Heart right ventricle (tissue), 16 donors: Measurements from ENCODE around the gene ADGRE2. TPM values are rescaled to one million over a fixed set of nuclear protein-coding genes. Genes with fewer than 3 reads are reported as not detected.

Experiments used
- ATAC-seq, 8 donors: fragments of 200-7000 bp; cut with Tn5 transposase; one replicate each; pipeline ENCODE4 v1.9.1; 2020; ENCODE audit warnings: mild to moderate bottlenecking in 8 of 8, moderate library complexity in 8 of 8, moderate number of reproducible peaks in 1 of 8
- DNase-seq, 2 donors: peaks; one replicate each; pipeline ENCODE4 v3.0.0-alpha.2; 2020
- H3K27ac ChIP-seq, 10 donors: fragments of 200-600 bp; sonication (generic) in 2 of 10; one replicate each; pipeline versions ENCODE4 v1.5.0 to v1.8.0; 2020 to 2022; ENCODE audit warnings: mild to moderate bottlenecking in 3 of 10
- H3K27me3 ChIP-seq, 7 donors: fragments of 200-600 bp; one replicate each; pipeline ENCODE4 v1.8.0; 2021 to 2022; ENCODE audit warnings: mild to moderate bottlenecking in 2 of 7
- H3K36me3 ChIP-seq, 9 donors: fragments of 200-600 bp; sonication (generic) in 1 of 9; one replicate each; pipeline versions ENCODE4 v1.5.0 to v1.8.0; 2020 to 2022; ENCODE audit warnings: mild to moderate bottlenecking in 2 of 9
- H3K4me1 ChIP-seq, 9 donors: fragments of 200-600 bp; sonication (generic) in 1 of 9; one replicate each; pipeline versions ENCODE4 v1.5.0 to v1.8.0; 2020 to 2022; ENCODE audit warnings: mild to moderate bottlenecking in 4 of 9
- H3K4me3 ChIP-seq, 10 donors: fragments of 200-600 bp; sonication (generic) in 2 of 10; one replicate each; pipeline versions ENCODE4 v1.5.0 to v1.8.0; 2020 to 2022; ENCODE audit warnings: mild to moderate bottlenecking in 7 of 10, moderate library complexity in 2 of 10
- H3K9me3 ChIP-seq, 11 donors: fragments of 200-600 bp in 10 of 11; sonication (generic) in 2 of 11; one replicate each; pipeline versions ENCODE4 v1.5.0 to v1.8.0; 2013 to 2022; ENCODE audit warnings: mild to moderate bottlenecking in 2 of 11, control low read depth in 1 of 11, moderate library complexity in 1 of 11
- WGBS, 2 donors: extraction: QIAGEN DNeasy Blood & Tissue Kit; methylation state at CpG; one replicate each; pipeline ENCODE4 v1.1.7; 2013; ENCODE audit warnings: inconsistent platforms in 1 of 2; 5-methylcytosine and 5-hydroxymethylcytosine counted together
- intact Hi-C, 10 donors: fragments of 100-400 bp; cut with DNase I; formaldehyde crosslinking; loops; one replicate each; pipeline versions ENCODE4 v1.11.1 to v1.14.2; 2022
- polyA plus RNA-seq, 2 donors: library from polyadenylated mRNA; stranded (reverse); fragments of 200-250 nt; gene quantifications; one replicate each; pipeline ENCODE4 v1.2.3, GENCODE V29; 2013
- total RNA-seq, 10 donors: library from RNA; stranded (reverse); fragmentation: NEBNext Ultra II Directional in 3 of 10; extraction: Animal tissue kit (Norgen Biotek cat#: 25700) in 3 of 10; gene quantifications; one replicate each; pipeline versions ENCODE4 v1.2.1 to v1.2.4, GENCODE V29; 2021 to 2023
- TF ChIP-seq, protein P1 (sequence below), 9 donors: fragments of 200-600 bp; sonication (generic) in 2 of 9; IDR thresholded peaks; one replicate each; pipeline versions ENCODE4 v1.5.0 to v1.8.0; 2021 to 2022; ENCODE audit warnings: antibody characterized with exemption in 9 of 9, mild to moderate bottlenecking in 5 of 9, moderate library complexity in 1 of 9
- donor health status: Arrhythmogenic right ventricular cardiomyopathy.
- donor health status: ischemic (EF 13 %, LVEDD 7.1; RV severe dilation, severe dysfunction).
- donor health status: healthy with polysubstance abuse.
- donor health status: DM: no; HTN: yes; CAD: no.
- donor health status: DM: no; HTN: no; CAD: no.
- donor health status: ischemic (EF 25% LVEDD 6.9; RV normal size, moderate dysfunction).
- donor health status: ischemic (EF 25% LVEDD 5.7; RV mildly dilated, moderate dysfunction).
- donor health status: healthy.
- donor health status: DM: yes; HTN: yes; CAD: no.
- donor health status: Ischemic cardiomyopathy.
- donor health status: ischemic (EF 35%, LVEDD 5.7; RV mildly dilated, moderate dysfunction).
- donor health status: nonischemic (EF 11% LVEDD 7.7; RV severe dilation, severe dysfunction).
- donor health status: DM: yes; HTN: yes; CAD: no.
- donor health status: PGD.
- donor health status: ischemic (EF 29% LVEDD 5.4; RV normal size, mild dysfunction).
- donor health status: nonischemic (EF 23%, LVEDD 6.1; RV moderate dilation, normal function).

ADGRE2 gene
- total and polyA plus RNA-seq, 12 donors, result 0.17 to 5.0 (median 0.79) TPM

- TF ChIP-seq, protein P1, sequence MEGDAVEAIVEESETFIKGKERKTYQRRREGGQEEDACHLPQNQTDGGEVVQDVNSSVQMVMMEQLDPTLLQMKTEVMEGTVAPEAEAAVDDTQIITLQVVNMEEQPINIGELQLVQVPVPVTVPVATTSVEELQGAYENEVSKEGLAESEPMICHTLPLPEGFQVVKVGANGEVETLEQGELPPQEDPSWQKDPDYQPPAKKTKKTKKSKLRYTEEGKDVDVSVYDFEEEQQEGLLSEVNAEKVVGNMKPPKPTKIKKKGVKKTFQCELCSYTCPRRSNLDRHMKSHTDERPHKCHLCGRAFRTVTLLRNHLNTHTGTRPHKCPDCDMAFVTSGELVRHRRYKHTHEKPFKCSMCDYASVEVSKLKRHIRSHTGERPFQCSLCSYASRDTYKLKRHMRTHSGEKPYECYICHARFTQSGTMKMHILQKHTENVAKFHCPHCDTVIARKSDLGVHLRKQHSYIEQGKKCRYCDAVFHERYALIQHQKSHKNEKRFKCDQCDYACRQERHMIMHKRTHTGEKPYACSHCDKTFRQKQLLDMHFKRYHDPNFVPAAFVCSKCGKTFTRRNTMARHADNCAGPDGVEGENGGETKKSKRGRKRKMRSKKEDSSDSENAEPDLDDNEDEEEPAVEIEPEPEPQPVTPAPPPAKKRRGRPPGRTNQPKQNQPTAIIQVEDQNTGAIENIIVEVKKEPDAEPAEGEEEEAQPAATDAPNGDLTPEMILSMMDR (IDR thresholded peaks at IDR 0.05), result no peak
- no peak for ATAC-seq
- Histone ChIP-seq H3K9me3 (peaks cover 0 to 2% (median 0%) of the 10 kb centered on the region in 11 donors), H3K27ac (no peak overlapping the region), H3K4me1 (no peaks in the 10 kb centered on the region), H3K27me3 (peaks cover 0 to 3% (median 0%) of the 10 kb centered on the region in 7 donors), H3K36me3 (no peaks in the 10 kb centered on the region), H3K4me3 (no peak overlapping the region)
- 56 to 68% methylated on average over 2 of the region's 2 CpGs for WGBS, 2 donors
- intact Hi-C loops, result no loop called here
- DNase-seq, result no peak
Measured at GRCh38 chr19:14814982-14815652, 36.8 kb upstream of the ADGRE2 start.

DNA sequence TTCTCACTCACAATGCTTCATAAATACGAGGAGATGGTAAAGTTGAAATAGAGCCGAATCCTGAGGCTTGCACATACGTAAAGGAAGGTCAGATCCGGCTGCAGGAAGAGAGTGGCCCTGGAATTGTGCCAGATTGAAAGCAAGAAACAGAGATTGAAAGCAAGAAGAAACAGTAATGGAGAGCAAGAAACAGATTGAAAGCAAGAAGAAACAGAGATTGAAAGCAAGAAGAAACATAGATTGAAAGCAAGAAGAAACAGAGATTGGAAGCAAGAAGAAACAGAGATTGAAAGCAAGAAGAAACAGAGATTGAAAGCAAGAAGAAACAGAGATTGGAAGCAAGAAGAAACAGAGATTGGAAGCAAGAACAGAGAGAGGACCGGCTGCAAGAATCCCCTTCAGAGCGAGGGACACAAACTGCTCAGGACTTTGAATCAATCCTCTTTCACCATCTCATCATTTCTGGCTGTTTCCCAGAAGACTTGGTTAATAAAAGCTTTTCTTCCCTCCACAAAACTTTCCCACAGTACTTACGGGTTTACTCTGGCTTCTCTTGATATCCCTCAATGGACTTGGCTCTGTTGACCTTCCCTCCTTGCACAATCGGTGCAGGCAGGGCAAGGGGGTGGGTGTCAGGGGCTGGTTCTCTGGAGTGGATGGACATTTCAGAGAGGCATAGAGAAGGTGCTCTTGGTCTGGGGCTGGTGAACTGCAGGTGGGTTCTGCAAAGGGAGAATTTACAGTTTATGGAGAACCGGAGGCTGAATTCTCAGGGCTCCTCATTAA lies 31.1 kb upstream of the ADGRE2 start:
- DNase-seq (no peak), ATAC-seq (peak in 2 of 8 donors; percentile 29 to 49)

GRCh38 chr19:14804765-14805164 lies 26.4 kb upstream of the ADGRE2 start:
- no peak for ATAC-seq
- Histone ChIP-seq H3K9me3 (no peaks in the 10 kb centered on the region), H3K27ac (no peak overlapping the region), H3K36me3 (no peaks in the 10 kb centered on the region), H3K27me3 (peaks cover 0 to 9% (median 0%) of the 10 kb centered on the region in 7 donors), H3K4me1 (no peaks in the 10 kb centered on the region), H3K4me3 (no peak overlapping the region)
- DNase-seq, result no peak
- TF ChIP-seq, protein P1 (IDR thresholded peaks at IDR 0.05), result no peak
- 78 to 79% methylated on average over 3 of the region's 3 CpGs for WGBS, 2 donors
- intact Hi-C loops, result no loop called here

More for the DNA sequence above, 31.1 kb upstream of the ADGRE2 start:
- intact Hi-C loops, result no loop called here
- TF ChIP-seq, protein P1 (IDR thresholded peaks at IDR 0.05), result no peak
- peak overlapping the region in 5 of 10 donors; percentile 24 to 48 (median 41) for H3K27ac ChIP-seq
- H3K4me3 ChIP-seq, result peak overlapping the region in 1 of 10 donors; percentile 13
- H3K27me3 ChIP-seq, result peaks cover 0 to 3% (median 0%) of the 10 kb centered on the region in 7 donors
- WGBS, 2 donors, result 40 to 47% methylated on average over 9 of the region's 9 CpGs
- no peaks in the 10 kb centered on the region for H3K36me3 ChIP-seq
- H3K4me1 ChIP-seq, result no peaks in the 10 kb centered on the region
- H3K9me3 ChIP-seq, result no peaks in the 10 kb centered on the region

DNA sequence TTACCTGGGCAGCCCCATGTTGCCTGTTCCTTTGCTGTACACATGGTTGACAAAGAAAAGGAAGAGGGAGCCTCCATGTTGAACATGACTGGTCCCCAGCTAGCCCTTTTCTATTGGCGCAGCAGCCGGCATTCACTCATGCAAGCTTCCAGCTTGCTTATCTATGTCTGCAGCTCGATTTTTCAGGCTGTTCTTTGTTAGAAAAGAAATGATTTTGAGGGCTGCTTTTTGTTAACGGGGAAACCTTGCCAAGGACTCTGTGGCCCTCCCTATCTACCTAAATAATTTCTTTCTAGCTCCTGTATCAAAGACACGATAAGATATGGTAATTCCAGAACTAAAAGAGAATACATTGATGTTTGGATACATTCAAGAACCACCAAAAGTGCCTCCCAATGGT lies 20.4 kb upstream of the ADGRE2 start:
- Histone ChIP-seq H3K36me3 (no peaks in the 10 kb centered on the region), H3K27me3 (peaks cover 0 to 9% (median 0%) of the 10 kb centered on the region in 7 donors), H3K9me3 (no peaks in the 10 kb centered on the region), H3K4me3 (no peak overlapping the region), H3K27ac (no peak overlapping the region), H3K4me1 (peaks cover 0 to 3% (median 0%) of the 10 kb centered on the region in 9 donors)
- 60 to 67% methylated on average over 5 of the region's 5 CpGs for WGBS, 2 donors
- ATAC-seq (no peak), DNase-seq (no peak)
- TF ChIP-seq, protein P1 (IDR thresholded peaks at IDR 0.05), result no peak
- intact Hi-C loops, result no loop called here
